GM06990 (cell line): ENCODE measurements around the gene CLPTM1.

Source experiments
- DNase-seq: peaks from one replicate; pipeline ENCODE4 v3.0.0-alpha.2; 2011; ENCODE audit not compliant: insufficient read length; ENCODE audit errors: extremely low read depth
- H3K27me3 ChIP-seq: replicated peaks from 2 replicates; pipeline ENCODE4 v1.6.0; 2011; ENCODE audit warnings: low read length; ENCODE audit not compliant: control insufficient read depth, insufficient read depth
- H3K36me3 ChIP-seq: 2 replicates; pipeline ENCODE4 v1.5.1; 2011; ENCODE audit warnings: low read length; ENCODE audit not compliant: control insufficient read depth, insufficient read depth
- H3K4me3 ChIP-seq: replicated peaks from 2 replicates; pipeline ENCODE4 v1.5.1; 2011; ENCODE audit warnings: low read depth, mild to moderate bottlenecking, control low read depth, low read length
- CTCF ChIP-seq: IDR thresholded peaks from 2 replicates; pipeline ENCODE4 v1.5.1; 2011; ENCODE audit warnings: low read length, control low read depth, mild to moderate bottlenecking, inconsistent platforms; ENCODE audit not compliant: insufficient read depth, poor library complexity, severe bottlenecking

The CLPTM1 gene

GRCh38 chr19:44942067-44942571, 13.1 kb upstream of the CLPTM1 start, which contains the start of gene APOC4:
APOC4 (plus strand) TSS chr19:44942237; CDS start chr19:44942278, 41 bp downstream.
- no peaks in the 10 kb centered on the region for H3K27me3 ChIP-seq
- H3K4me3 ChIP-seq: no peak within 1 kb of the TSS
- no peak for TF ChIP-seq CTCF
- no peaks in the 10 kb centered on the region for H3K36me3 ChIP-seq
- no peak for DNase-seq

- H3K36me3 ChIP-seq: no peaks in the 10 kb centered on the region
- DNase-seq: peak; percentile 59
- TF ChIP-seq CTCF: peak; percentile 25
- H3K4me3 ChIP-seq: no peak overlapping the region
- no peaks in the 10 kb centered on the region for H3K27me3 ChIP-seq
Observed at GRCh38 chr19:44943801-44944249, 11.4 kb upstream of the CLPTM1 start.

GRCh38 chr19:44947041-44947581, 8.1 kb upstream of the CLPTM1 start:
- Histone ChIP-seq H3K4me3 (no peak overlapping the region), H3K36me3 (no peaks in the 10 kb centered on the region), H3K27me3 (no peaks in the 10 kb centered on the region)
- DNase-seq: no peak
- no peak for TF ChIP-seq CTCF

- Histone ChIP-seq H3K36me3 (no peaks in the 10 kb centered on the region), H3K4me3 (no peak overlapping the region), H3K27me3 (no peaks in the 10 kb centered on the region)
- DNase-seq: no peak
- TF ChIP-seq CTCF: no peak
Observed at GRCh38 chr19:44948237-44948636, 6.9 kb upstream of the CLPTM1 start.

GRCh38 chr19:44948763-44949374, 6.3 kb upstream of the CLPTM1 start:
- no peak for DNase-seq
- no peak for TF ChIP-seq CTCF
- Histone ChIP-seq H3K36me3 (no peaks in the 10 kb centered on the region), H3K4me3 (no peak overlapping the region), H3K27me3 (no peaks in the 10 kb centered on the region)
